ENCODE results near the gene BACH2. TPM values are rescaled to one million over a fixed set of nuclear protein-coding genes. Genes with fewer than 3 reads are reported as not detected.

Gene BACH2
- total and polyA plus RNA-seq, 2 experiments from 2014 or later, result under 0.01 TPM; not detected in 1

DNA sequence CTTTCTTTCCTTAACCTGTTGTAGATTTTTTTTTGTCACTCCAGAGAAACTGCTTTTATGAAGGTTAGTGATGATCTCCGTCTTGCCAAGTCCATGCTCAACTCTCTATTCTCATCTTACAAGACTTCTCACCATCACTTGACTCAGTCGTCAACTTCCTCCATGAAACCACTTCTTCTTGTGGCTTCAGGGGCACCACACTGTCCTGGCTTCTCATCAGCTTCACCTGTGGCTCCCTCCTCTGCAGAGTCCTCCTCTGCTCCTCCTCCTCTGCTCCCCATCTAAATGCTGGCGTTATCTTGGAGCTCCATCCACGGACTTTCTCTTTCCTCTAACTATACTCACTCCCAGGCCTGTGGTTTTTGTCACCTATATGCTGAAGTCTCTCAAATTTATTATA, 187.5 kb downstream of the BACH2 start:
- H3K4me3 ChIP-seq, result no peak overlapping the region
- peaks cover 21% of the 10 kb centered on the region; the same call in 1 of the 2 replicates for H3K27me3 ChIP-seq (replicated peaks; ENCODE audit: insufficient read depth)
- TF ChIP-seq EZH2phosphoT487 (IDR thresholded peaks at IDR 0.05; ENCODE audit: insufficient read depth, low read depth) (no peak), EZH2 (IDR thresholded peaks at IDR 0.05; ENCODE audit: insufficient read depth, poor library complexity, severe bottlenecking) (no peak)
- 58% methylated on average over 4 of the region's 4 CpGs for WGBS, 2 experiments (ENCODE audit: low coverage in 1 of 2, low lambda C conversion rate in 2 of 2, missing lambda C conversion rate in 2 of 2)
- H2AFZ ChIP-seq, result no peak overlapping the region
- H3F3A ChIP-seq (ENCODE audit: insufficient read depth), result no peaks in the 10 kb centered on the region
- no peaks in the 10 kb centered on the region for H4K20me1 ChIP-seq (ENCODE audit: insufficient read depth)
- no peak for DNase-seq
- no peaks in the 10 kb centered on the region for H3K79me2 ChIP-seq (ENCODE audit: insufficient read depth)
- in situ Hi-C loops (cut with MboI), result no loop called here
- H3K36me3 ChIP-seq (ENCODE audit: low read depth), result no peaks in the 10 kb centered on the region
- H3K4me2 ChIP-seq (ENCODE audit: unreplicated experiment), result no peak overlapping the region
- no peaks in the 10 kb centered on the region for H3K4me1 ChIP-seq (ENCODE audit: insufficient read depth)
- no peak overlapping the region for H3K9ac ChIP-seq
- no peak overlapping the region for H3K27ac ChIP-seq
- no peaks in the 10 kb centered on the region for H3K9me2 ChIP-seq (ENCODE audit: insufficient read depth)
- H3K9me3 ChIP-seq (ENCODE audit: low read depth), result peaks cover 4% of the 10 kb centered on the region

DNA sequence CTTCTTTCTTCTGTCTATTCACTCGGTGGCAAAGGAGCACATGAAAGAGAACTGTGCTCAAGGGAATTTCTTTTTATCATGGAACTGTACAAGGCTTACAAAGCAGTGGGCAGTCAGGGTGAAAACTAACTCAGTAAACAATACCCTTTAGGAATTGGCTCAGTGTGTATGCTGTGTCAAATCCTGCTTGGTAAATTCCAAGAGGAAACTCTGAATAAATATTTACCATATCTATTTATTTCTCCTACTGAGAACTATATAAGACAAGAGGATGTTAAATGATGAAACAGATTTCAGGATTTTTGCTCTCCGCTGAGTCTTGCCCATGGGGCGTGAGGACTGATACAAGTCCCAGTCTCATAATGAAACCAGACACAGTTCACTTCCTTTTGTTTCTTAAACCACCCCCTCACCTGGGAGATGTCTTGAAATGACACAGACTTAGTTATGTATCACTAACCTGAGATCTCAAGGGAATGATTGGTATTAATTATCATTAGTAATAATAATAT, 188.8 kb downstream of the BACH2 start:
- in situ Hi-C loops (cut with MboI), result no loop called here
- Histone ChIP-seq H3K27ac (no peak overlapping the region), H3K27me3 (replicated peaks; ENCODE audit: insufficient read depth) (peaks cover 15% of the 10 kb centered on the region; the same call in 1 of the 2 replicates), H3K9me3 (ENCODE audit: low read depth) (no peaks in the 10 kb centered on the region), H3K4me2 (ENCODE audit: unreplicated experiment) (no peak overlapping the region), H2AFZ (no peak overlapping the region), H3F3A (ENCODE audit: insufficient read depth) (no peaks in the 10 kb centered on the region), H3K9ac (no peak overlapping the region), H3K9me2 (ENCODE audit: insufficient read depth) (no peaks in the 10 kb centered on the region), H4K20me1 (ENCODE audit: insufficient read depth) (no peaks in the 10 kb centered on the region), H3K4me3 (no peak overlapping the region), H3K36me3 (ENCODE audit: low read depth) (no peaks in the 10 kb centered on the region), H3K79me2 (ENCODE audit: insufficient read depth) (no peaks in the 10 kb centered on the region), H3K4me1 (ENCODE audit: insufficient read depth) (no peaks in the 10 kb centered on the region)
- DNase-seq, result no peak
- 66 to 68% methylated on average over 3 of the region's 3 CpGs for WGBS, 2 experiments (ENCODE audit: low coverage in 1 of 2, low lambda C conversion rate in 2 of 2, missing lambda C conversion rate in 2 of 2)
- no peak for TF ChIP-seq EZH2 (IDR thresholded peaks at IDR 0.05; ENCODE audit: insufficient read depth, poor library complexity, severe bottlenecking)
- no peak for TF ChIP-seq EZH2phosphoT487 (IDR thresholded peaks at IDR 0.05; ENCODE audit: insufficient read depth, low read depth)

DNA sequence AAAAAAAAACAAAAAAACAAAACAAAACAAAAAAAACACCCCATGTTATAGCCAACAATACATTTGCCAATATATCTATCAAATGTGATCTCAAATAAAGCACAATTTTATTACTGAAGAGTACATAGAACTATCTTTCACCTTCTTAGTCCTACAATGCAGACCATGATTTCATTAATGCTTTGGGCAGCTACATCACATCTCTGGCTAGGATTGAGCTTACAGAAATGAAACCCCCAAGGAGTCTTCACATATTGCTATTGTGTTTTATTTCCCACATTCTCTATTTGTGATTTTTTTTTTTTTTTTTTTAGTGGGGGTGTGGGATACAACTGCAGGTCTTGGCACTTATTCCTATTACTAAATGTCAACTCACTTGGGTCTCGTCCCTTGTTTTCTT, 189.3 kb downstream of the BACH2 start:
- no peaks in the 10 kb centered on the region for H3K79me2 ChIP-seq (ENCODE audit: insufficient read depth)
- in situ Hi-C loops (cut with MboI), result no loop called here

DNA sequence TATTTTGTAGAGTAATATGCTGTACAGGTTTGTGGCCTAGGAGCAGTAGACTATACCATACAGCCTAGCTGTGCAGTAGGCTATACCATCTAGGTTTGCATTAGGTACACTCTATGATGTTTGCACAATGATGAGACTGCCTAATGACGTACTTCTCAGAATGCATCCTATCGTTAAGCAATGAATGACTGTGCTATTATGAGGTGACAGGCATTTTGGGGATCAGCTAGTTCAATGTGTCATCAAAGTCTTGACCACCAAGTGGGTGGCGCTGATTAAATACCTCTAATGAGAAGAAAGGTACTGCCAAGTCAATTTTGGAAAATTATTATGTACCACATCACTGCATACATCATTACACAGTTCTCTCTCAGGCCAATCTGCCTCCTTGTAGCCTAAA, 190.2 kb downstream of the BACH2 start:
- in situ Hi-C loops (cut with MboI), result no loop called here
- Histone ChIP-seq H3K9ac (no peak overlapping the region), H3K9me2 (ENCODE audit: insufficient read depth) (no peaks in the 10 kb centered on the region), H3K4me2 (ENCODE audit: unreplicated experiment) (no peak overlapping the region), H2AFZ (no peak overlapping the region), H3K4me1 (ENCODE audit: insufficient read depth) (no peaks in the 10 kb centered on the region), H3K79me2 (ENCODE audit: insufficient read depth) (no peaks in the 10 kb centered on the region), H3K9me3 (ENCODE audit: low read depth) (no peaks in the 10 kb centered on the region), H4K20me1 (ENCODE audit: insufficient read depth) (no peaks in the 10 kb centered on the region), H3F3A (ENCODE audit: insufficient read depth) (no peaks in the 10 kb centered on the region; the same call in 1 of the 2 replicates), H3K27me3 (replicated peaks; ENCODE audit: insufficient read depth) (peaks cover 15% of the 10 kb centered on the region; the same call in 1 of the 2 replicates), H3K4me3 (no peak overlapping the region), H3K27ac (no peak overlapping the region), H3K36me3 (ENCODE audit: low read depth) (no peaks in the 10 kb centered on the region)
- WGBS, 2 experiments (ENCODE audit: low coverage in 1 of 2, low lambda C conversion rate in 2 of 2, missing lambda C conversion rate in 2 of 2), result 93 to 95% methylated on average over 3 of the region's 3 CpGs
- TF ChIP-seq EZH2 (IDR thresholded peaks at IDR 0.05; ENCODE audit: insufficient read depth, poor library complexity, severe bottlenecking) (no peak), EZH2phosphoT487 (IDR thresholded peaks at IDR 0.05; ENCODE audit: insufficient read depth, low read depth) (no peak)
- no peak for DNase-seq

More for the DNA sequence above, 189.3 kb downstream of the BACH2 start:
- no peaks in the 10 kb centered on the region for H3K36me3 ChIP-seq (ENCODE audit: low read depth)
- no peak for TF ChIP-seq EZH2phosphoT487 (IDR thresholded peaks at IDR 0.05; ENCODE audit: insufficient read depth, low read depth)
- no peak for TF ChIP-seq EZH2 (IDR thresholded peaks at IDR 0.05; ENCODE audit: insufficient read depth, poor library complexity, severe bottlenecking)
- H4K20me1 ChIP-seq (ENCODE audit: insufficient read depth), result no peaks in the 10 kb centered on the region
- DNase-seq, result no peak
- H2AFZ ChIP-seq, result no peak overlapping the region
- H3K4me1 ChIP-seq (ENCODE audit: insufficient read depth), result no peaks in the 10 kb centered on the region
- no peak overlapping the region for H3K27ac ChIP-seq
- H3K9me2 ChIP-seq (ENCODE audit: insufficient read depth), result no peaks in the 10 kb centered on the region
- peaks cover 15% of the 10 kb centered on the region; the same call in 1 of the 2 replicates for H3K27me3 ChIP-seq (replicated peaks; ENCODE audit: insufficient read depth)
- no peak overlapping the region for H3K4me2 ChIP-seq (ENCODE audit: unreplicated experiment)
- H3K9me3 ChIP-seq (ENCODE audit: low read depth), result no peaks in the 10 kb centered on the region
- H3F3A ChIP-seq (ENCODE audit: insufficient read depth), result no peaks in the 10 kb centered on the region
- no peak overlapping the region for H3K9ac ChIP-seq
- WGBS, 2 experiments (ENCODE audit: low coverage in 1 of 2, low lambda C conversion rate in 2 of 2, missing lambda C conversion rate in 2 of 2), result 89 to 100% methylated on average over 1 of the region's 1 CpG
- H3K4me3 ChIP-seq, result no peak overlapping the region

All from GM23248 (cell line).